H9 (cell line): ENCODE measurements around the gene NOSIP. TPM values are rescaled to one million over a fixed set of nuclear protein-coding genes. Genes with fewer than 3 reads are reported as not detected.

Experiments used
- DNase-seq: peaks from one replicate; pipeline ENCODE4 v3.0.0-alpha.2; 2017
- H2AFZ ChIP-seq: one replicate; pipeline ENCODE4 v1.6.1; 2013; ENCODE audit warnings: mild to moderate bottlenecking, low read length, control low read depth, moderate library complexity
- H2AK5ac ChIP-seq: 2 replicates; pipeline ENCODE4 v1.6.1; 2013; ENCODE audit warnings: low read length, control low read depth, mixed read lengths; ENCODE audit not compliant: insufficient read length
- H2BK120ac ChIP-seq: one replicate; pipeline ENCODE4 v1.6.1; 2013; ENCODE audit warnings: low read depth, mild to moderate bottlenecking, low read length, control low read depth, inconsistent platforms; ENCODE audit not compliant: poor library complexity, severe bottlenecking
- H2BK12ac ChIP-seq: 2 replicates; pipeline ENCODE4 v1.6.1; 2013; ENCODE audit warnings: low read length, control low read depth, mixed read lengths, low read depth; ENCODE audit not compliant: insufficient read length
- H2BK15ac ChIP-seq: 2 replicates; pipeline ENCODE4 v1.6.1; 2013; ENCODE audit warnings: low read depth, low read length, control low read depth
- H2BK20ac ChIP-seq: one replicate; pipeline ENCODE4 v1.6.1; 2013; ENCODE audit warnings: low read depth, mild to moderate bottlenecking, low read length, control low read depth, inconsistent platforms; ENCODE audit not compliant: poor library complexity, severe bottlenecking
- H2BK5ac ChIP-seq: 2 replicates; pipeline ENCODE4 v1.6.1; 2013; ENCODE audit warnings: low read length, control low read depth, mixed read lengths; ENCODE audit not compliant: insufficient read length
- H3K14ac ChIP-seq: 2 replicates; pipeline ENCODE4 v1.6.1; 2013; ENCODE audit warnings: low read length, control low read depth; ENCODE audit not compliant: insufficient read depth
- H3K18ac ChIP-seq: 2 replicates; pipeline ENCODE4 v1.6.1; 2013; ENCODE audit warnings: low read depth, mild to moderate bottlenecking, mixed read lengths, low read length, control low read depth; ENCODE audit not compliant: insufficient read length
- H3K23ac ChIP-seq: 2 replicates; pipeline ENCODE4 v1.6.1; 2013; ENCODE audit warnings: low read length, control low read depth, mixed read lengths, low read depth; ENCODE audit not compliant: insufficient read length
- H3K23me2 ChIP-seq: 2 replicates; pipeline ENCODE4 v1.6.1; 2013; ENCODE audit warnings: low read depth, mild to moderate bottlenecking, mixed read lengths, low read length, control low read depth; ENCODE audit not compliant: insufficient read length, poor library complexity, severe bottlenecking
- H3K27ac ChIP-seq: 2 replicates; pipeline ENCODE4 v1.5.1; 2013; ENCODE audit warnings: low read length, control low read depth, mixed read lengths, low read depth; ENCODE audit not compliant: insufficient read length
- H3K27me3 ChIP-seq: 2 replicates; pipeline ENCODE4 v1.6.1; 2013; ENCODE audit warnings: low read length, control low read depth, inconsistent platforms; ENCODE audit not compliant: insufficient read depth
- H3K4ac ChIP-seq: 2 replicates; pipeline ENCODE4 v1.6.1; 2013; ENCODE audit warnings: low read depth, mild to moderate bottlenecking, control low read depth, inconsistent platforms, low read length, moderate library complexity
- H3K4me1 ChIP-seq: 2 replicates; pipeline ENCODE4 v1.6.1; 2013; ENCODE audit warnings: low read length, control low read depth, inconsistent platforms; ENCODE audit not compliant: insufficient read depth
- H3K4me2 ChIP-seq: 2 replicates; pipeline ENCODE4 v1.6.1; 2013; ENCODE audit warnings: low read length, control low read depth, mixed read lengths; ENCODE audit not compliant: insufficient read length, insufficient read depth
- H3K56ac ChIP-seq: 2 replicates; pipeline ENCODE4 v1.6.1; 2013; ENCODE audit warnings: low read depth, mild to moderate bottlenecking, mixed read lengths, low read length, control low read depth; ENCODE audit not compliant: insufficient read length
- H3K79me1 ChIP-seq: 2 replicates; pipeline ENCODE4 v1.6.1; 2013; ENCODE audit warnings: low read depth, mild to moderate bottlenecking, moderate library complexity, low read length, control low read depth, inconsistent platforms; ENCODE audit not compliant: insufficient read depth, poor library complexity, severe bottlenecking
- H3K79me2 ChIP-seq: 2 replicates; pipeline ENCODE4 v1.6.1; 2013; ENCODE audit warnings: low read length, control low read depth, inconsistent platforms; ENCODE audit not compliant: insufficient read depth
- H3K9ac ChIP-seq: 2 replicates; pipeline ENCODE4 v1.6.1; 2013; ENCODE audit warnings: low read length, control low read depth, mixed read lengths; ENCODE audit not compliant: insufficient read length; ENCODE audit errors: extremely low read depth
- H3K9me3 ChIP-seq: one replicate; pipeline ENCODE4 v1.6.1; 2013; ENCODE audit warnings: low read depth, low read length, inconsistent platforms; ENCODE audit not compliant: control insufficient read depth
- H3T11ph ChIP-seq: one replicate; pipeline ENCODE4 v1.6.1; 2013; ENCODE audit warnings: mild to moderate bottlenecking, low read length, control low read depth, inconsistent platforms
- H4K20me1 ChIP-seq: one replicate; pipeline ENCODE4 v1.6.1; 2013; ENCODE audit not compliant: control insufficient read depth, insufficient read length, insufficient read depth
- H4K5ac ChIP-seq: 2 replicates; pipeline ENCODE4 v1.6.1; 2013; ENCODE audit warnings: low read depth, mild to moderate bottlenecking, mixed read lengths, low read length, control low read depth; ENCODE audit not compliant: insufficient read length
- H4K8ac ChIP-seq: replicated peaks from 2 replicates; pipeline ENCODE4 v1.6.1; 2013; ENCODE audit warnings: low read length, control low read depth, mixed read lengths, low read depth; ENCODE audit not compliant: insufficient read length
- H4K91ac ChIP-seq: 2 replicates; pipeline ENCODE4 v1.6.1; 2013; ENCODE audit warnings: low read depth, mild to moderate bottlenecking, moderate library complexity, mixed read lengths, low read length, control low read depth; ENCODE audit not compliant: insufficient read length
- H3K27ac Mint-ChIP-seq, 3 experiments: 2 replicates in 2 of 3; 3 replicates in 1 of 3; pipeline ENCODE4 v1.8.0; 2020 to 2021; ENCODE audit warnings: mixed read lengths in 3 of 3, mild to moderate bottlenecking in 1 of 3, moderate library complexity in 1 of 3
- H3K27me3 Mint-ChIP-seq: 2 replicates; pipeline ENCODE4 v1.8.0; 2021; ENCODE audit warnings: low read depth, mild to moderate bottlenecking, moderate library complexity, mixed read lengths
- H3K36me3 Mint-ChIP-seq, 3 experiments: 2 replicates in 2 of 3; 3 replicates in 1 of 3; pipeline ENCODE4 v1.8.0; 2020 to 2021; ENCODE audit warnings: low read depth in 3 of 3, mixed read lengths in 3 of 3; ENCODE audit not compliant: insufficient read depth in 1 of 3
- H3K4me1 Mint-ChIP-seq, 2 experiments: 2 replicates each; pipeline ENCODE4 v1.8.0; 2020; ENCODE audit warnings: mixed read lengths in 2 of 2
- H3K4me3 Mint-ChIP-seq, 2 experiments: 2 replicates in 1 of 2; 3 replicates in 1 of 2; pipeline ENCODE4 v1.8.0; 2020 to 2021; ENCODE audit warnings: mild to moderate bottlenecking in 2 of 2, mixed read lengths in 2 of 2, moderate library complexity in 1 of 2
- H3K9me3 Mint-ChIP-seq, 2 experiments: 2 replicates in 1 of 2; 3 replicates in 1 of 2; pipeline ENCODE4 v1.8.0; 2020; ENCODE audit warnings: mild to moderate bottlenecking in 2 of 2, mixed read lengths in 2 of 2, moderate library complexity in 1 of 2
- WGBS: extraction: QIAGEN DNeasy Blood & Tissue Kit; methylation state at CpG from one replicate; pipeline ENCODE4 v1.1.7; 2013; ENCODE audit warnings: missing lambda C conversion rate, low lambda C conversion rate, mixed read lengths; ENCODE audit not compliant: insufficient read length; ENCODE audit errors: extremely low coverage; 5-methylcytosine and 5-hydroxymethylcytosine counted together
- total RNA-seq: library from RNA; stranded (reverse); gene quantifications from 2 replicates; pipeline ENCODE4 v1.2.1, GENCODE V29; 2021
- TF ChIP-seq, protein P1 (sequence below): fragments of 200-600 bp; sonication (generic); conservative IDR thresholded peaks from 3 replicates; pipeline ENCODE4 v1.8.0; 2021; ENCODE audit warnings: antibody characterized with exemption, mild to moderate bottlenecking

NOSIP gene
- total RNA-seq, 1 experiment from 2014 or later, result 78.4 TPM

DNA sequence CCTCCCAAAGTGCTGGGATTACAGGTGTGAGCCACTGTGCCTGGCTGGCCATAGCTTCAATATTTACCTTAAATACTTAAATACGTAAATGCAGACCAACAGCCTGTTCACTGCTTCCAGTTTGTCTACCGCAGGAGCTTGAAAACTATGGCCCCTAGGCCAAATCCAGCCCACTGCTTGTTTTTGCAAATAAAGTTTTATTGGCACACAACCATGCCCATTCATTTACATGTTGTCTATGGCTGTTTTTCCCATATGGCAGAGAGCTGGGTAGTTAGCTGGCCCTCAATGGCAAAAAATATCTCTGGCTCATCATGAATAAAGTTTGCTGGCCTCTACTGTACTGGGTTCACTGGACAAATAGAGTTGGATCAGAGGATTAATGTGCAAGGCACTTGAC lies 22.4 kb upstream of the NOSIP start:
- Histone ChIP-seq H4K5ac (no peak overlapping the region), H2BK20ac (no peak overlapping the region), H3K79me1 (no peaks in the 10 kb centered on the region), H3K23ac (no peak overlapping the region), H3K4ac (no peak overlapping the region), H3K23me2 (no peaks in the 10 kb centered on the region), H3K9ac (no peak overlapping the region), H2BK15ac (no peak overlapping the region), H4K8ac (no peak overlapping the region), H4K91ac (no peak overlapping the region), H3K14ac (no peak overlapping the region), H3K27ac (no peak overlapping the region), H3K27me3 (no peaks in the 10 kb centered on the region), H2BK12ac (no peak overlapping the region), H3K56ac (no peak overlapping the region), H4K20me1 (no peaks in the 10 kb centered on the region), H3K4me2 (no peak overlapping the region), H2AK5ac (no peak overlapping the region), H3K4me1 (no peaks in the 10 kb centered on the region), H2BK5ac (no peak overlapping the region), H2AFZ (no peak overlapping the region), H2BK120ac (no peak overlapping the region), H3K9me3 (no peaks in the 10 kb centered on the region), H3K79me2 (peaks cover 9% of the 10 kb centered on the region; the same call in 1 of the 2 replicates), H3K18ac (no peak overlapping the region), H3T11ph (no peak overlapping the region)
- DNase-seq, result no peak
- no CpG with 5 or more reads among the region's 2 CpGs for WGBS
- TF ChIP-seq, protein P1, sequence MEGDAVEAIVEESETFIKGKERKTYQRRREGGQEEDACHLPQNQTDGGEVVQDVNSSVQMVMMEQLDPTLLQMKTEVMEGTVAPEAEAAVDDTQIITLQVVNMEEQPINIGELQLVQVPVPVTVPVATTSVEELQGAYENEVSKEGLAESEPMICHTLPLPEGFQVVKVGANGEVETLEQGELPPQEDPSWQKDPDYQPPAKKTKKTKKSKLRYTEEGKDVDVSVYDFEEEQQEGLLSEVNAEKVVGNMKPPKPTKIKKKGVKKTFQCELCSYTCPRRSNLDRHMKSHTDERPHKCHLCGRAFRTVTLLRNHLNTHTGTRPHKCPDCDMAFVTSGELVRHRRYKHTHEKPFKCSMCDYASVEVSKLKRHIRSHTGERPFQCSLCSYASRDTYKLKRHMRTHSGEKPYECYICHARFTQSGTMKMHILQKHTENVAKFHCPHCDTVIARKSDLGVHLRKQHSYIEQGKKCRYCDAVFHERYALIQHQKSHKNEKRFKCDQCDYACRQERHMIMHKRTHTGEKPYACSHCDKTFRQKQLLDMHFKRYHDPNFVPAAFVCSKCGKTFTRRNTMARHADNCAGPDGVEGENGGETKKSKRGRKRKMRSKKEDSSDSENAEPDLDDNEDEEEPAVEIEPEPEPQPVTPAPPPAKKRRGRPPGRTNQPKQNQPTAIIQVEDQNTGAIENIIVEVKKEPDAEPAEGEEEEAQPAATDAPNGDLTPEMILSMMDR, result no peak
- Mint-ChIP-seq H3K27me3 (no peaks in the 10 kb centered on the region), H3K27ac (no peak overlapping the region), H3K4me1 (no peaks in the 10 kb centered on the region), H3K9me3 (no peaks in the 10 kb centered on the region), H3K36me3 (peaks cover 36 to 91% (median 79%) of the 10 kb centered on the region in 3 experiments), H3K4me3 (no peak overlapping the region)
